ENCODE data around the gene ZNF750.
A peak's percentile ranks its signal among the peaks of the same experiment; 100 is the strongest.
"Not testable (repeated sequence)": the region's sequence is repeated elsewhere in the genome, so short reads cannot be mapped to it uniquely, and the experiment has no call there.

ZNF750 gene

DNA sequence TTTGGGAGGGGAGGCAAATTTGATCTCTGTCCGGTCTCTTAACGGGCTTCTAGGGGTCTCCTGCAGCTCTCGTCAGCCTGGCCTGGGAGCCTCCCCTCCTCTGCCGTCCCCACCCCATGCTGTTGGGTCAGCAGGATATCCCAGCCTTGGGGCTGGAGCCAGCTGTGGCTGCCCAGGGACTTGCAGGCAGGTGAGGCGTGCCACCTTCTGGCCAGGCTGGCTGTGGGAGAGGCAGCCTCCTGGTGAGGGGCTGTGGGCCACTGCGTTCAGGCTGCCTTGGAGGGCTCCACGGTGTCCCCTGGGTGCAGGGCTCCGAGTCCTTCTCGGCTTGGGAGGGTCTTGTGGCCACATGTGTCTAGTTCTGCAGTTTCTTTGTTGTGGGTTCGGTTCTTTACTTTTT lies 53.4 kb downstream of the ZNF750 start:
- H3K36me3 ChIP-seq (replicated peaks; ENCODE audit: insufficient read depth, low read length), result no peaks in the 10 kb centered on the region

DNA sequence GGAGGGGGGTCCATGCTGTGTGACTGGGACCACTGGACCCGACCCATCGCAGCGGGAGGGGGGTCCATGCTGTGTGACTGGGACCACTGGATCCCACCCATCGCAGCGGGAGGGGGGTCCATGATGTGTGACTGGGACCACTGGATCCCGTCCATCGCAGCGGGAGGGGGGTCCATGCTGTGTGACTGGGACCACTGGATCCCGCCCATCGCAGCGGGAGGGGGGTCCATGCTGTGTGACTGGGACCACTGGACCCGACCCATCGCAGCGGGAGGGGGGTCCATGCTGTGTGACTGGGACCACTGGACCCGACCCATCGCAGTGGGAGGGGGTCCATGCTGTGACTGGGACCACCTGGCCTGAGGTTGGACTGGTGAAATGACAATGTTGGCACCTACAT lies 54.2 kb downstream of the ZNF750 start:
- H3K36me3 ChIP-seq (replicated peaks; ENCODE audit: insufficient read depth, low read length), result not testable (repeated sequence)
- peak overlapping the region; percentile 69; the same call in 1 of the 2 replicates for H3K4me2 ChIP-seq (ENCODE audit: low read depth, low read length)

More for the DNA sequence above, 53.4 kb downstream of the ZNF750 start:
- no peak overlapping the region for H3K4me3 ChIP-seq (ENCODE audit: low read length)
- no peaks in the 10 kb centered on the region for H4K20me1 ChIP-seq (ENCODE audit: insufficient read depth, low read length)
- H3K79me2 ChIP-seq (ENCODE audit: low read length), result peaks cover 32% of the 10 kb centered on the region
- TF ChIP-seq, protein P1, sequence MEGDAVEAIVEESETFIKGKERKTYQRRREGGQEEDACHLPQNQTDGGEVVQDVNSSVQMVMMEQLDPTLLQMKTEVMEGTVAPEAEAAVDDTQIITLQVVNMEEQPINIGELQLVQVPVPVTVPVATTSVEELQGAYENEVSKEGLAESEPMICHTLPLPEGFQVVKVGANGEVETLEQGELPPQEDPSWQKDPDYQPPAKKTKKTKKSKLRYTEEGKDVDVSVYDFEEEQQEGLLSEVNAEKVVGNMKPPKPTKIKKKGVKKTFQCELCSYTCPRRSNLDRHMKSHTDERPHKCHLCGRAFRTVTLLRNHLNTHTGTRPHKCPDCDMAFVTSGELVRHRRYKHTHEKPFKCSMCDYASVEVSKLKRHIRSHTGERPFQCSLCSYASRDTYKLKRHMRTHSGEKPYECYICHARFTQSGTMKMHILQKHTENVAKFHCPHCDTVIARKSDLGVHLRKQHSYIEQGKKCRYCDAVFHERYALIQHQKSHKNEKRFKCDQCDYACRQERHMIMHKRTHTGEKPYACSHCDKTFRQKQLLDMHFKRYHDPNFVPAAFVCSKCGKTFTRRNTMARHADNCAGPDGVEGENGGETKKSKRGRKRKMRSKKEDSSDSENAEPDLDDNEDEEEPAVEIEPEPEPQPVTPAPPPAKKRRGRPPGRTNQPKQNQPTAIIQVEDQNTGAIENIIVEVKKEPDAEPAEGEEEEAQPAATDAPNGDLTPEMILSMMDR (IDR thresholded peaks at IDR 0.05; ENCODE audit: low read length), result peak; percentile 35; the same call in 1 of the 2 replicates
- TF ChIP-seq EZH2 (optimal IDR thresholded peaks at IDR 0.05; ENCODE audit: low read depth, low read length), result no peak
- H3K27ac ChIP-seq (ENCODE audit: low read length), result peak overlapping the region; percentile 71
- no peak overlapping the region for H2AFZ ChIP-seq (ENCODE audit: low read length)
- DNase-seq, result peak; percentile 21
- no peaks in the 10 kb centered on the region for H3K27me3 ChIP-seq (replicated peaks; ENCODE audit: insufficient read depth, low read length)
- H3K4me2 ChIP-seq (ENCODE audit: low read depth, low read length), result peak overlapping the region; percentile 69
- H3K9ac ChIP-seq (ENCODE audit: low read length), result peak overlapping the region; percentile 37; the same call in 1 of the 2 replicates
- H3K9me2 ChIP-seq (replicated peaks; ENCODE audit: insufficient read depth, low read length), result no peaks in the 10 kb centered on the region
- peaks cover 23% of the 10 kb centered on the region for H3F3A ChIP-seq (ENCODE audit: insufficient read depth, low read length)
- peaks cover 35% of the 10 kb centered on the region for H3K4me1 ChIP-seq (ENCODE audit: low read length)
- no peaks in the 10 kb centered on the region for H3K9me3 ChIP-seq (replicated peaks; ENCODE audit: insufficient read depth, low read length)

DNA sequence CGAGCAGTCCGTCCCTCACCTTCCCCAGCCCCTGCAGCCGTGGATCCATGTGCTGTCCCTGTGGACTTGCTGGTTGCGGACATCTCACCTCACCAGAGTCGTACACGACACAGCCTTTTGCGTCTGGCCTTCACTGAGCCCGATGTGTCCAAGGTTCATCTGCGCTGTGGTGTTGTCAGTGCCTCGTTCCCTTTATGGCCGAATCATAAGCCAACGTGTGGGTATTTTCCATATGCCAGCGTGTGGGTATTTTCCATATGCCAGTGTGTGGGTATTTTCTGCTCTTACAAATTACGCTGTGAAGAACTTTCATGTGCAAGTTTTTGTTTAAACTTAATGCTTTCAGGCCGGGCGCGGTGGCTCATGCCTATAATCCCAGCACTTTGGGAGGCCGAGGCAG lies 56.3 kb downstream of the ZNF750 start:
- no peaks in the 10 kb centered on the region for H4K20me1 ChIP-seq (ENCODE audit: insufficient read depth, low read length)
- H3K9ac ChIP-seq (ENCODE audit: low read length), result no peak overlapping the region
- no peaks in the 10 kb centered on the region for H3K9me2 ChIP-seq (replicated peaks; ENCODE audit: insufficient read depth, low read length)
- H3K36me3 ChIP-seq (replicated peaks; ENCODE audit: insufficient read depth, low read length), result no peaks in the 10 kb centered on the region
- no peak for DNase-seq
- H3K9me3 ChIP-seq (replicated peaks; ENCODE audit: insufficient read depth, low read length), result no peaks in the 10 kb centered on the region
- peaks cover 23% of the 10 kb centered on the region for H3F3A ChIP-seq (ENCODE audit: insufficient read depth, low read length)
- TF ChIP-seq EZH2phosphoT487 (IDR thresholded peaks at IDR 0.05; ENCODE audit: low read length), result no peak
- TF ChIP-seq, protein P1 (IDR thresholded peaks at IDR 0.05; ENCODE audit: low read length), result no peak
- no peak for TF ChIP-seq EZH2 (optimal IDR thresholded peaks at IDR 0.05; ENCODE audit: low read depth, low read length)
- peak overlapping the region; percentile 31; the same call in 1 of the 2 replicates for H3K27ac ChIP-seq (ENCODE audit: low read length)
- H3K4me3 ChIP-seq (ENCODE audit: low read length), result no peak overlapping the region
- no peak overlapping the region for H3K4me2 ChIP-seq (ENCODE audit: low read depth, low read length)
- H3K79me2 ChIP-seq (ENCODE audit: low read length), result peaks cover 9% of the 10 kb centered on the region
- H3K27me3 ChIP-seq (replicated peaks; ENCODE audit: insufficient read depth, low read length), result no peaks in the 10 kb centered on the region
- H3K4me1 ChIP-seq (ENCODE audit: low read length), result peaks cover 34% of the 10 kb centered on the region
- H2AFZ ChIP-seq (ENCODE audit: low read length), result no peak overlapping the region

More for the DNA sequence above, 54.2 kb downstream of the ZNF750 start:
- H3K9me2 ChIP-seq (replicated peaks; ENCODE audit: insufficient read depth, low read length); H4K20me1 ChIP-seq (ENCODE audit: insufficient read depth, low read length); DNase-seq; H3K9me3 ChIP-seq (replicated peaks; ENCODE audit: insufficient read depth, low read length); H3K4me3 ChIP-seq (ENCODE audit: low read length); H3K27me3 ChIP-seq (replicated peaks; ENCODE audit: insufficient read depth, low read length); H3K9ac ChIP-seq (ENCODE audit: low read length); H2AFZ ChIP-seq (ENCODE audit: low read length): not testable (repeated sequence)
- Histone ChIP-seq H3K27ac (ENCODE audit: low read length) (peak overlapping the region; percentile 71; the same call in 1 of the 2 replicates), H3K4me1 (ENCODE audit: low read length) (peaks cover 35% of the 10 kb centered on the region), H3K79me2 (ENCODE audit: low read length) (peaks cover 27% of the 10 kb centered on the region), H3F3A (ENCODE audit: insufficient read depth, low read length) (peaks cover 23% of the 10 kb centered on the region)

DNA sequence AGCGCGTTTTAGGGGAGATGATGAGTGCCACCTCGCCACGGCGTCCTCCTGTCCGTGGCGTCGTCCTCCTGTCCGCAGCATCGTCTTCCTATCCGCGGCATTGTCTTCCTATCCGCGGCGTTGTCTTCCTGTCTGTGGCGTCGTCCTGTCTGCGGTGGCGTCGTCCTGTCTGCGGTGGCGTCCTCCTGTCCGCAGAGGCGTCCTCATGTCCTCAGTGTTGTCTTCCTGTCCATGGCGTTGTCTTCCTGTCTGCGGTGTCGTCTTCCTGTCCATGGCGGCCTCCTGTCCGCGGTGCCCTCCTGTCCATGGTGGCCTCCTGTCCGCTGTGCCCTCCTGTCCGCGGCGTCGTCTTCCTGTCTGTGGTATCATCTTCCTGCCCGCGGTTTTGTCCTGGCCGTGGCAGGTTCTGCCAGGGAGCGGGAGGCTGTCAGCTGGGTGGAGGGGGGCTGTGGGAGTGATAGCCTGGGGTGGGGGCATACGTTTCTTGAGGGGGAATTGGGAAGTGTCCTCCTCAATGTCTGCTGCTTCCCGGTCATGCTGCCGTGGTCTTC lies 57.1 kb downstream of the ZNF750 start:
- Histone ChIP-seq H3K79me2 (ENCODE audit: low read length) (peaks cover 9% of the 10 kb centered on the region; the same call in 1 of the 2 replicates), H3K4me1 (ENCODE audit: low read length) (peaks cover 27% of the 10 kb centered on the region), H3K4me3 (ENCODE audit: low read length) (no peak overlapping the region), H3K4me2 (ENCODE audit: low read depth, low read length) (no peak overlapping the region), H3K9ac (ENCODE audit: low read length) (no peak overlapping the region), H4K20me1 (ENCODE audit: insufficient read depth, low read length) (no peaks in the 10 kb centered on the region), H3K9me2 (replicated peaks; ENCODE audit: insufficient read depth, low read length) (no peaks in the 10 kb centered on the region), H3K27ac (ENCODE audit: low read length) (peak overlapping the region; percentile 30; the same call in 1 of the 2 replicates), H3F3A (ENCODE audit: insufficient read depth, low read length) (peaks cover 21% of the 10 kb centered on the region), H2AFZ (ENCODE audit: low read length) (no peak overlapping the region), H3K36me3 (replicated peaks; ENCODE audit: insufficient read depth, low read length) (no peaks in the 10 kb centered on the region), H3K9me3 (replicated peaks; ENCODE audit: insufficient read depth, low read length) (no peaks in the 10 kb centered on the region), H3K27me3 (replicated peaks; ENCODE audit: insufficient read depth, low read length) (no peaks in the 10 kb centered on the region)
- DNase-seq, result no peak
- TF ChIP-seq EZH2phosphoT487 (IDR thresholded peaks at IDR 0.05; ENCODE audit: low read length) (no peak), EZH2 (optimal IDR thresholded peaks at IDR 0.05; ENCODE audit: low read depth, low read length) (no peak)
- TF ChIP-seq, protein P1 (IDR thresholded peaks at IDR 0.05; ENCODE audit: low read length), result no peak

Measured in MM.1S (cell line).